GM12891 (cell line): Measurements from ENCODE around the gene RBMY1F.
"Not testable (repeated sequence)": the region's sequence is repeated elsewhere in the genome, so short reads cannot be mapped to it uniquely, and the experiment has no call there.

Experiments
- POLR2A ChIP-seq: IDR thresholded peaks from 2 replicates; pipeline ENCODE4 v1.6.1; 2011; ENCODE audit warnings: low read depth, low read length, control low read depth
- POLR2AphosphoS5 ChIP-seq: IDR thresholded peaks from 2 replicates; pipeline ENCODE4 v1.6.1; 2011; ENCODE audit warnings: low read depth, low read length, control low read depth
- POU2F2 ChIP-seq: IDR thresholded peaks from 2 replicates; pipeline ENCODE4 v1.6.1; 2011; ENCODE audit warnings: low read depth, mild to moderate bottlenecking, control low read depth, low read length, moderate library complexity
- SPI1 ChIP-seq: IDR thresholded peaks from 2 replicates; pipeline ENCODE4 v1.6.1; 2011; ENCODE audit warnings: low read depth, low read length, control low read depth
- TAF1 ChIP-seq: IDR thresholded peaks from 2 replicates; pipeline ENCODE4 v1.6.1; 2011; ENCODE audit warnings: low read depth, low read length, control low read depth

DNA sequence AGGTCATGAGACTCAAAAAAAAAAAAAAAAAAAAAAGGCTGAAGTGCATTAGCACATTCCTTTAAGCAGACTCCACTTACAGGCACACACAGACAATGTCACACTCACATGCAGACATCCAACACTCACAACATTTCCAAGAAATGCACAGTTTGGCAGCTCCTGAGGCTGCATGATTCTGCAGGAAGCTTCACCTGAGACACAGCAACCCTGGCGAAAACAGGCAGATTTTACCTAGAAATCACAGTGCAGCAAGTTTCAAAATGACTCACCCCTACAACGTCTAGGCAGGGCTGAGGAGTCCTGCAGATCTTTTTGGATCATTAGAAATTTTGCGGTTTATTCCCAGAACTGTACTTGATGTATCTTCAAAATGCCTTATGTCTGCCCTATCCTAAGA lies 48.0 kb downstream of the RBMY1F start:
- TF ChIP-seq POLR2A, POU2F2, POLR2AphosphoS5, TAF1, SPI1: not testable (repeated sequence)
